Suprapubic skin (tissue), 4 donors: ENCODE measurements around the gene MAP2K6.

Source experiments
- CTCF ChIP-seq, 2 donors: fragments of 200-600 bp in 1 of 2; fragments of 450-650 bp in 1 of 2; sonication (generic) in 1 of 2; IDR thresholded peaks; one replicate each; pipeline ENCODE4 v1.5.1; 2016 to 2019; ENCODE audit warnings: antibody characterized with exemption in 2 of 2, mild to moderate bottlenecking in 1 of 2, moderate library complexity in 1 of 2
- EP300 ChIP-seq: sonication (generic); formaldehyde crosslinking; IDR thresholded peaks from one replicate; pipeline ENCODE4 v1.6.1; 2017; ENCODE audit warnings: antibody characterized with exemption
- POLR2A ChIP-seq, 2 donors: fragments of 450-650 bp; IDR thresholded peaks; one replicate each; pipeline ENCODE4 v1.6.1; 2017; ENCODE audit warnings: antibody characterized with exemption in 2 of 2, mild to moderate bottlenecking in 2 of 2, moderate library complexity in 2 of 2
- POLR2AphosphoS5 ChIP-seq, 3 donors: sonication (generic); formaldehyde crosslinking; IDR thresholded peaks; one replicate each; pipeline ENCODE4 v1.6.1; 2017; ENCODE audit warnings: antibody characterized with exemption in 3 of 3

- TF ChIP-seq CTCF (IDR thresholded peaks at IDR 0.05) (no peak), POLR2AphosphoS5 (IDR thresholded peaks at IDR 0.05) (no peak), EP300 (no peak), POLR2A (IDR thresholded peaks at IDR 0.05) (no peak)
Measured at GRCh38 chr17:69471406-69471805, 56.9 kb downstream of the MAP2K6 start.
